GM21515 (cell line): ENCODE data around the gene MYH15.

Source experiments
- ATAC-seq: cut with Tn5 transposase; IDR thresholded peaks from one replicate; pipeline ENCODE4 v1.9.1; 2021; ENCODE audit not compliant: unreplicated experiment

The MYH15 gene

GRCh38 chr3:108473711-108474110 lies 36.7 kb downstream of the MYH15 start:
- ATAC-seq: no peak

- no peak for ATAC-seq
Observed at GRCh38 chr3:108472001-108472591, 38.3 kb downstream of the MYH15 start.

GRCh38 chr3:108471426-108471825 lies 39.0 kb downstream of the MYH15 start:
- no peak for ATAC-seq

GRCh38 chr3:108469126-108469525 lies 41.3 kb downstream of the MYH15 start:
- ATAC-seq: no peak

GRCh38 chr3:108468577-108468976 lies 41.8 kb downstream of the MYH15 start:
- ATAC-seq: no peak

- ATAC-seq: no peak
Observed at GRCh38 chr3:108462899-108463298, 47.5 kb downstream of the MYH15 start.

- ATAC-seq: no peak
Observed at GRCh38 chr3:108461661-108462111, 48.7 kb downstream of the MYH15 start.

- no peak for ATAC-seq
Observed at GRCh38 chr3:108459225-108459624, 51.2 kb downstream of the MYH15 start.

GRCh38 chr3:108455212-108455705 lies 55.1 kb downstream of the MYH15 start:
- no peak for ATAC-seq

GRCh38 chr3:108453565-108453964 lies 56.8 kb downstream of the MYH15 start:
- no peak for ATAC-seq

GRCh38 chr3:108450444-108450843 lies 60.0 kb downstream of the MYH15 start:
- no peak for ATAC-seq

GRCh38 chr3:108448593-108448992 lies 61.8 kb downstream of the MYH15 start:
- peak; percentile 58 for ATAC-seq

- no peak for ATAC-seq
Observed at GRCh38 chr3:108447096-108447847, 63.1 kb downstream of the MYH15 start.

- ATAC-seq: no peak
Observed at GRCh38 chr3:108442281-108442680, 68.1 kb downstream of the MYH15 start.

- ATAC-seq: no peak
Observed at GRCh38 chr3:108441518-108441917, 68.9 kb downstream of the MYH15 start.

- no peak for ATAC-seq
Observed at GRCh38 chr3:108441071-108441507, 69.3 kb downstream of the MYH15 start.

- ATAC-seq: no peak
Observed at GRCh38 chr3:108438542-108438941, 71.9 kb downstream of the MYH15 start.

- ATAC-seq: no peak
Observed at GRCh38 chr3:108437439-108437838, 73.0 kb downstream of the MYH15 start.

- ATAC-seq: no peak
Observed at GRCh38 chr3:108433928-108434327, 76.5 kb downstream of the MYH15 start.

GRCh38 chr3:108432431-108432830 lies 78.0 kb downstream of the MYH15 start:
- no peak for ATAC-seq

- no peak for ATAC-seq
Observed at GRCh38 chr3:108430540-108430939, 79.9 kb downstream of the MYH15 start.

- no peak for ATAC-seq
Observed at GRCh38 chr3:108428586-108428985, 81.8 kb downstream of the MYH15 start.
